GM19324 (cell line): Measurements from ENCODE around the gene NID2.

Experiments
- ATAC-seq: cut with Tn5 transposase; IDR thresholded peaks from one replicate; pipeline ENCODE4 v1.9.1; 2021; ENCODE audit warnings: mild to moderate bottlenecking, moderate library complexity; ENCODE audit not compliant: unreplicated experiment, low FRiP score

The NID2 gene, protein sequence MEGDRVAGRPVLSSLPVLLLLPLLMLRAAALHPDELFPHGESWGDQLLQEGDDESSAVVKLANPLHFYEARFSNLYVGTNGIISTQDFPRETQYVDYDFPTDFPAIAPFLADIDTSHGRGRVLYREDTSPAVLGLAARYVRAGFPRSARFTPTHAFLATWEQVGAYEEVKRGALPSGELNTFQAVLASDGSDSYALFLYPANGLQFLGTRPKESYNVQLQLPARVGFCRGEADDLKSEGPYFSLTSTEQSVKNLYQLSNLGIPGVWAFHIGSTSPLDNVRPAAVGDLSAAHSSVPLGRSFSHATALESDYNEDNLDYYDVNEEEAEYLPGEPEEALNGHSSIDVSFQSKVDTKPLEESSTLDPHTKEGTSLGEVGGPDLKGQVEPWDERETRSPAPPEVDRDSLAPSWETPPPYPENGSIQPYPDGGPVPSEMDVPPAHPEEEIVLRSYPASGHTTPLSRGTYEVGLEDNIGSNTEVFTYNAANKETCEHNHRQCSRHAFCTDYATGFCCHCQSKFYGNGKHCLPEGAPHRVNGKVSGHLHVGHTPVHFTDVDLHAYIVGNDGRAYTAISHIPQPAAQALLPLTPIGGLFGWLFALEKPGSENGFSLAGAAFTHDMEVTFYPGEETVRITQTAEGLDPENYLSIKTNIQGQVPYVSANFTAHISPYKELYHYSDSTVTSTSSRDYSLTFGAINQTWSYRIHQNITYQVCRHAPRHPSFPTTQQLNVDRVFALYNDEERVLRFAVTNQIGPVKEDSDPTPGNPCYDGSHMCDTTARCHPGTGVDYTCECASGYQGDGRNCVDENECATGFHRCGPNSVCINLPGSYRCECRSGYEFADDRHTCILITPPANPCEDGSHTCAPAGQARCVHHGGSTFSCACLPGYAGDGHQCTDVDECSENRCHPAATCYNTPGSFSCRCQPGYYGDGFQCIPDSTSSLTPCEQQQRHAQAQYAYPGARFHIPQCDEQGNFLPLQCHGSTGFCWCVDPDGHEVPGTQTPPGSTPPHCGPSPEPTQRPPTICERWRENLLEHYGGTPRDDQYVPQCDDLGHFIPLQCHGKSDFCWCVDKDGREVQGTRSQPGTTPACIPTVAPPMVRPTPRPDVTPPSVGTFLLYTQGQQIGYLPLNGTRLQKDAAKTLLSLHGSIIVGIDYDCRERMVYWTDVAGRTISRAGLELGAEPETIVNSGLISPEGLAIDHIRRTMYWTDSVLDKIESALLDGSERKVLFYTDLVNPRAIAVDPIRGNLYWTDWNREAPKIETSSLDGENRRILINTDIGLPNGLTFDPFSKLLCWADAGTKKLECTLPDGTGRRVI (N-terminal part only)

DNA sequence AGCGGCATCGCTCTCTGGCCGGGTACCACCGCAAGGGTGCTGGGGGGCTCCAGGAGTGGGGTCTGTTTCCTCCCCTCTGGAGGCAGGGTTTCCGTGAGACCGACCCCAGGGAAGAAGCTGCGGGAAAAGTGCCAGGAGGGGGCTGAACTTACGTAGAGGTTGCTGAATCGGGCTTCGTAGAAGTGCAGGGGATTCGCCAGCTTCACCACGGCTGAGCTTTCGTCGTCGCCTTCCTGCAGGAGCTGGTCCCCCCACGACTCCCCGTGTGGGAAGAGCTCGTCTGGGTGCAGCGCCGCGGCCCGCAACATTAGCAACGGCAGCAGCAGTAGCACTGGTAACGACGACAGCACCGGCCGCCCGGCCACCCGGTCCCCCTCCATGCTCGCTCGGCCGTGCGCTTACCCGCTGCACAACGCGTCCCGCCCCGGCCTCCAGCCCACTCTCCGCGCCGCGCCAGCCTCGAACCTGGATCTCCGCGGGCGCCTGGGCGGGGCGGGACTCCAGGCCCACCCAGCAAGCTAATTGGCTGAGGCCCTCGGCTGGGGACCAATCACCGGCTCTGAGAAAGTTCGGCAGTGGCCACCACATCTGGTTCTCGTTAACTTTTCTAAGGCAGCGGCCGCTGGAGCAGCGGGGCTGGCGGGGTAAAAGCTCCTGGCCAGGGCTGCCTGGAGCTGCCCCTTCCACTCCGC is at the start of gene NID2:
NID2 (minus strand) TSS at position 445 of the 692 bp plus-strand sequence; CDS start at position 380, 65 bp downstream.
- no peak for ATAC-seq

DNA sequence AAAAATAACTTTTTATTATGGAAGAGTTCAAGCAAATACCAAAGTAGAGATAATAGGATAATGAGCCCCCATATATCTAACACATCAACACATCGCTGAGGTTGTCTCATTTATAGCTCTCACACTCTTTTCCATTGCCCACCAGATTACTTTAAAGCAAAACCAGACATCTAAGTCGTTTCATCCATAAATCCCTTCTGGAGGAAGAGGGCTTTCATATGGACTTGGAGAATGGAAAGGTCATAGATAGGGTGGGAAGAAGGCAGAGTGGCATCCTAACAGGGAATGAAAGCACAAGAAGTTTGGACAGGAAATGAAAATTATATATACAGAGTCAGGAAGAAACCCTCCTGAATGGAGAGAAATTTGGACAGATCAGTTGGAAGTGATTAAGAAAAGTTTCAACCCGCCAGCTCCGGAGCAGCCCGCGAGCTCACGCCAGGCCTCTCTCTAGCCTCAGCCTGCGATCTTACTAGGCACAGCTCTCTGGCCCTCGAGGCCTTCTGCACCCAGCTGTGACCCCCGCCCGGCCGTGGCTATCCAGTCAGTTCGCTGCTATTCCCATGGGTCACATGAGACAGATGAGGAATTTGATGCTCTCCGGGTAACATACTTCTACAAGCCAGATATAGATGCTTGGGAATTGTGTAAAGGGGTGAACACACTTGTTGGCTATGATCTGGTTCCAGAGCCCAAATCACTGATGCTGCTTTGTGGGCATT is 48.4 kb upstream of the NID2 start:
- ATAC-seq, result no peak

DNA sequence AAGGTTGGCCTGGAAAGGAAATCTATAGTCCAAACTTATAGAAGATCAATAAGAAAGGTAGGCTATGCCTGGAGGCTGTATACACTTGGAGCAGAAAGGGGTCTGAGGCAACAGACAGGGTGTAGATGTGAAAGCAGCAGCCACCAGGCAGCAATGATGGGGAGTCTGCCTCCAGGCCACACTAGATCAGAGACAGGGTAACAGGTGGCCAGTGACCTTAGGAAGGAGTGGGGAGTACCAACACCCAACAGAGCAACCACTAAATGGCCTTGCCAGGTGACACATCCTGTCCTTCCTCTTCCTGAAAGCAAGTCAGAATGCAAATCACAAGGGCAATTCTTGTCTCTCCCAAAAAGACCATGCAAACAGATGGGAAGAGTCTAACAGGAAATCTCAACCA is 46.4 kb upstream of the NID2 start:
- no peak for ATAC-seq

DNA sequence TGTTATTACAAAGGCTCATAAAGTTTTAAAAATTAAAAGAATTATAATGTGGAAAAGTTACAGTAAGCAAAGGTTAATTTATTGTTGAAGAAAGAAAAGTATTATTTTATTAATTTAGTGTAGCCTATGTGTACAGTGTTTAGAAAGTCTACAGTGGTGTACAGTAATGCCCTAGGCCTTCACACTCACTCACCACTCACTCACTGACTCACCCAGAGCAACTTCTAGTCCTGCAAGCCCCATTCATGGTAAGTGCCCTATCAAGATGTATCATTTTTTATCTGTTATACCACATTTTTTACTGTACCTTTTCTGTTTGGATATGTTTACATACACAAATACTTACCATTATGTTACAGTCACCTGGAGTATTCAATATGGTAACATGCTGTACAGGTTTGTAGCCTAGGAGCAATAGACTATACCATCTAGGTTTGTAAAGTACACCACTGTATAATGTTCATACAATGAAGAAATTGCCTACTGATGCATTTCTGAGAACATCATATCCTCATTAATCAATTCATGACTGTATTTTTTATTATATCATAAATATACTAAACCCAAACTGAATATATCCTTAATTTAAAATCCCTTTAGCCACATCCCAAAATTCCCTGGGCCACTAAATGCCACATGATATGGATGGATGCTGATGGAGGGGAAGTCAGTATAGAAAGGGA is 43.6 kb upstream of the NID2 start:
- no peak for ATAC-seq

DNA sequence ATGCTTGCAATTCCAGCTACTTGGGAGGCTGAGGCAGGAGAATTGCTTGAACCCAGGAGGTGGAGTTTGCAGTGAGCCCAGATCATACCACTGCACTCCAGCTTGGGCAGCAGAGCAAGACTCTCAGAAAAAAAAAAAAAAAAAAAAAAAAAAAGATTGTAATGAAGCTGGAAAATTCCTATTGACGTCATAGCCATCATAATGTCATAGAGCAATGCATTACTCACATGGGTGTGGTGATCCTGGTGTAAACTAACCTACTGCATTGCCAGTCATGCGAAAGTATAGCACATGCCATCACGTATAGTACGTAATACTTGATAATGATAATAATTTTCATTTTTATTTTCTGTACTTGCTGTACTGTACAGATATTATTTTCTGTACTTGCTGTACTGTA is 42.7 kb upstream of the NID2 start:
- ATAC-seq, result no peak

DNA sequence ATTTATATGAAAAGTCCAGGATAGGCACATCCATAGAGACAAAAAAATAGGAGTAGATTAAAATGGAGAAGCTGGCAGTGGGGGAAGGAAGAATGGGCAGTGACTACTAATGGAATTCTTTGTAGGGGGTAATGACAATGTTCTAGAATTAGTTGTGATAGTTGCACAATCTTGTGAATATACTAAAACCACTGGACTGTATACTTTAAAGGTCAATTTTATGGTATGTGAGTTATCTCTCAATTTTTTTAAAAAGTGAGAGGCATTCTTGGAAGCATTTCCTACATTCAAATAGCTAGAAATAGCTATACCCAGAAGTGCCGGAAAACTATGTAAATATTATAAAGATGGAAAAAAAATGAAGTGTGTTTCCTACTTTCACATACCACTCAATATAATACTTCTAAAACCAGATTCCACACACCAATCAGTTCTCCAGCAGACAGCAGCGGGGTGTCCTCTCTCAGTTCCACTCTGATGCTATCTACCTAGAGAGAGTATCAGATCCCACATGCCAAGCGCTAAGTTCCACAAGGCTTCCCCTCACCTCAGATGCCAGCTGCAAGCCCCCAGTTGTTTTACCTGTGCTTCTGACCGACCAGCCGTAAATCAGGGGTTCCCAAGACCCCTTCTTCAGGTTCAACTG is 41.7 kb upstream of the NID2 start:
- ATAC-seq, result no peak

DNA sequence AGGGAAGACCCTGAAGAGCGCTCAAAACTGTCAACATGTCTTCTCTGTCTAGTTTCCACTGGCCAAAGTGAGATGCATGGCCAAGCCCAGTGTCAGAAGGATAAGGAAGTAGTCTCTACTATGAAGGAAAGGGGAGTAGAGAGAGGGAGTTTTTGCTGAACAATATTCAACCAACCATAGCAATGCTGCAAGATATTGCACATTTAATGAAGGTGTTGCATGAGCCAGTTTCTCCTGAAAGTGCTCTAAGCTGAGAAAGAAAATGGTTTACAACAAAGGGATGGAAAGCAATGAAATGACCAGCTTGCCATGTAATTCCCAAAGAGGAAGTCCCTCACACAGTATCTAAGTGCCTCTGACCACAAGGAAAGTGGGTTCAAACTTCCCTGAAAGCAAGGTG is 40.0 kb upstream of the NID2 start:
- no peak for ATAC-seq

DNA sequence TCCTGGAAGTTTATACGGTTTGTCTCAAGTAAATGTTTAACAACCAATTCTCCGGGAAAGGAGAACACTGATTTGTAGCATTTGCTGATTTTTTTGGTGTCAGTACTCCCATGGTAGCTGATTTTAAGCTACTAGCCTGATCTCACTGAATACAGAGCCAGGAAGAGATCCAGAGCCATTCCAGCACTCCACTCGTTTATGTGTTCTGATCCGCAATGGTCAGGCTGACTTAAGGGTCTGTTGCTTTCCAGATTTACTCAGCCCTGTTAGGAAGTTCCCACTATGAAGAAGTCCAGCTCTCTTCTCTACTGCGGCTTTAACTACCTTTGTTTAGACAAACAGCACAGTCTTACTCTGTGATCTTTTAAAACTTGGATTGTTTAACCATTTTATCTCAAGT is 38.0 kb upstream of the NID2 start:
- ATAC-seq, result no peak

DNA sequence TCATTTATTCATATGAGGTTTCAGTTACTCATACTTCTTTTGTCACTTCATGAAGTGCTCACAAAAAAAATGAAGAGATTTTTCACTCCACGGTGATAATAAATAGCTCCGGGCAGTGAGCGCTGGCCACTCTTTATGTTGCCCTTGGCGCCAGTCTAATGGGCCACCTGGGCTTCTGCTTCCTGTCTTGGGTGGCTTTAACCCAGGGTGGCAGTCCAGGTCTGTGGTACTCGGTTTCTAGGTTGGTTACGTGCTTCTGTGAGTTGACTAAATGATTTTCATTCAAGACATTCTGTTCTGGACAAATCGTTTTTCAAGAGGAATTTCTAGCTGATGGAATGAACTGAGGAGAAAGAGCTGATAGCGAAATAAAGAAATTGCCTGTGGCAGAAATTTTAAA is 34.6 kb upstream of the NID2 start:
- no peak for ATAC-seq

DNA sequence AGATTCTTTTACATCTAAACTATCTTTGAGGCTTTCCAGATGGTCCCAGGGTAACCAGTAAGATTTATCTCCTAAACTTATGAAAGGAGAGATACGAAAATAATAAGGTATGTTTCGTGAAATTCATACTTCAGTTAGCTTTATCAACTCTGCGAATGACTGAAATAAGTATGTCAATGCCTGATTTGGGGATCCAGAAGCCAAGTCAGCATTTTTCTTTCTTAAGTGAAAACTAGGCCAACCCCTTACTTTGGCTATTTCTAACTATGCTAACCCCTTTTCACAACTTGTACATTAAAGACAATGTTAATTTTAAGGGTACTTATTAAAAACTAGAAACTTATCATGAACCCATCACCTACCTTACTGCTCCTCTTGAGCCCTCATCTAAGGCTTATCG is 26.9 kb upstream of the NID2 start:
- no peak for ATAC-seq

DNA sequence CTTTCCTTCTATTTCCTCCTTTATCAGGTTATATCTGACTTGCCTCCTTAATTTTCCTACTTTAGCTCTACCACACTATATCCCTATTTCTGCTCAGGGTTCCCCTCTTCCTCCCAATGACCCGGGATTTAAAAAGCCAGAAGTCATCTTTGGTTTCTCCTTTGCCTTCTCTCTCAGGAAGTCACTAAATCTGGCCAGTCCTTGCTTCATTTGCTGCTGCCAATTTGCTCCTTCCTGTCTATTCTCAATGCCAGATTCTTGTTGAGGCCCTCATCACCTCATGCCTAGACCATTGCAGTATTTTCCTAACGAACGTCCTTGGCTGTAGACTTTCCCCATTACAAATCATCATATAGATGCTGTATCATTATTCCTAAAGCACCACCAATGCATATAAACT is 26.5 kb upstream of the NID2 start:
- ATAC-seq, result no peak

DNA sequence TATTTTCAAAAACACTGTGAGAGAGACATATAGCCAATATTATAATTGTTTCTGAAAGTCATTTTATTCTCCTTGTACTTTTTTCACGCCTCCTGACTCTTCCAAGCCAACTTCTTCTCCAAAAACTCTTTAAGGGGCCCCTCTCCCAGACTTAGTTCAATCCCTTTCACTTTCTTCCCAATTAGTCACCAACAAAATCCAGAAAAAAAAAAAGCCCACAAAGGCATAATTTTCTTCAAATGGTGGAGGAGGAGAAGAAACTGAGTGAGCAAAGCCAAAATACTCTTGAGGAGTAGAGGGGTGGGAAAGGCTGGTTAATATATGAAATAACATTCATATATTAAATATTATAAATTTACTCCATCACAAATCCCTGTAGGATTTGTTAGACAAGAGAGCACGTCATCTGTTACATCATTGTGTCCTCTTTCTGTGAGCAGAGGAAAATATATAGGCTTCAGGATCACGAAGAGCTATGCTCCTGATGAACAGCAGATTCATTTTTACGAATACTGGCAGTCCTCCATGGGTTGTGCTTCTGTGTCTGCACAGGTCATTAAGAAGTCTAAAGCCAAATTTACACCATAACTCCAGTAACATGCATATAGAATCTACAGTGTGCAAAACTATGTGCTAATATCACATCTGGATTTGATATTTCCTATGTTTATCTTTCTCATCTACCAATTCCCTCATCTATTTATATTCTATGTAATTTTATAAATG is 25.9 kb upstream of the NID2 start:
- ATAC-seq, result no peak

DNA sequence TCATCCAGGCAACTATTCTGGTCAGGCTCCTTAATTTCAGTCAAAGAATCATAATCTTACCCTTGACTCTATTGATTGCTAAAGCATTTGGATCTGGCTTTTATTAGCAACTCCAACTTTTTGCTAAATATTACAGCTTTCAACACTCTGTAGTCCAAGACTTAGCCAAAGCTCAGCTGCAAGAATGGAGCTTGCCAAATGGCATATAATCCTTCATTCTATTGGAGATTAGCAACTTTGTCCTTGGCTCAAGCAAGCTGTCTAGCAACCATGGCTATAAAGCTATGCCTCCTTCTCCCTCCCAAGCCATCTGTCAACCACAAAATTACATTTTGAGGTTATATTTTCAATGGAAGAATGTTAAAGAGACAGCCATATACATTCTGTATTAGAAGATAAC is 23.1 kb upstream of the NID2 start:
- no peak for ATAC-seq

DNA sequence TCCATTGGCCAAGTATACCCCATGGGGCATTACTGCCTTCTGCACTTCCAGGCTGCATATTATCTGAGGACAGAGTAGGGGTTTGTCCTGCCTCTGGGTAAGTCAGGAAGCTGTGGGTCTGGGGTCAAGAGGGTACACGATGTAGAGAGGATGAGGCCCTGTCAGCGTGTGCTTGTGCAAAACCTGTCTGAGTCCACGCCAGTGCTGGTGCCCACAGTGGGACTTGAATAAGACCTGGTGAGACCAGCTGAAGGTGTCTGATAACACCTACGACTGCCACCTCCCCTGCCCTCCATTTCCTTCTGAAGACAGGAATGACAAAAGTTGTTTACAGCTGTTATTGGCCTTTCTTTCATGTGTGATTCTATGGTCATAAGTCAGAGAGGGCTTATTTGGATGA is 22.1 kb upstream of the NID2 start:
- no peak for ATAC-seq

DNA sequence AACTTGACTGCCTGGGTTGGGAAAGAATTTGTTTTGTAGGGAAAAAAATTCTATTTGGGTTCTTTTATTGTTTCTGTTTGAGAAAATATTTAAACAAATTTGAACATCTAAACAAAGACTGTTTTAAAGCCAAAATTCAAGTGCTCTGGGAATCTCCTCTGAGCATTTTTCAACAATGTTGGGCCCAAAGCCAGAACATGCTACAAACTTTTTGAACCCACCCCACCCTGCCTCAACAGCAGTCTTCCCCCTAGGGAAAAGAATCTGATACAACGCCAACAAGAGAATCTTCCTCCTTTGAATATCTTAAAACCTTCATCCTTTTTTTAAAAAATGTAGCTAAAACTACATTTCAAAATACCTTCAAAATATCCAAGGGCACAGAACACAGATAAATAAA is 20.4 kb upstream of the NID2 start:
- ATAC-seq, result no peak

DNA sequence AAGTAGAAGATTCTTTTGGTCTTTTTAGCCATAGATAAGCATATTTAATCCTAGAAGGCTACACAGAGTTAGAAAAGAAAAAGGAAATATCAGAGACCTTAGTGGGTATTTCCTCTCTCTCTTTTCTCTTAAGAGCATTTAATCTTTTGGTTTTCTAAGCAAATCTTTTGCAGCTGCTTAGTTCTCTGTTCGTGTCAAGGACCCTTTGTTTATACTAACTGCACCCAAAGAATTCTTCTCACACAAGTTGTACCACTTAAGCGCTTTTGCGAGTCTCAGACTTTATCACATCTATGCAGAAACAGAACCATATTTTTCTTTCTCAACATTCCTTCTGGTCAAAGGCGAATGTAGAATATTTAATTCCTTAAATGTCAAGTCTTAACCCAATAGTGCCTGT is 17.9 kb upstream of the NID2 start:
- ATAC-seq, result no peak

DNA sequence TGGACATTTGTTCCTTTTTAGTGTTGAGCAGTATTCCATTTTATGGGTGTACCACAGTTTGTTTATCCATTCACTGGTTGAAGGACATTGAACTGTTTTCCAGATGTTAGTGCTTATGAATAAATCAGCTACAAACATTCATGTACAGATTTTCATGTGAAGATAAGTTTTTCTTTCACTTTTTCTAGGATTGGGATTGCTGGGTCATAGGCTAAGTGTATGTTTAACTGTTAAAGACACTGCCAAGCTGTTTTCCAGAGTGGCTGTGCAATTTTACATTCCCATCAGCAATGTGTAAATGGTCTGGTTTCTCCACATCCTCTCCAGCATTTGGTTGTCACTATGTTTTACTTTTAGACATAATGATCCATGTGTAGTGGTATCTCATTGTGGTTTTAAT is 14.0 kb upstream of the NID2 start:
- ATAC-seq, result no peak

DNA sequence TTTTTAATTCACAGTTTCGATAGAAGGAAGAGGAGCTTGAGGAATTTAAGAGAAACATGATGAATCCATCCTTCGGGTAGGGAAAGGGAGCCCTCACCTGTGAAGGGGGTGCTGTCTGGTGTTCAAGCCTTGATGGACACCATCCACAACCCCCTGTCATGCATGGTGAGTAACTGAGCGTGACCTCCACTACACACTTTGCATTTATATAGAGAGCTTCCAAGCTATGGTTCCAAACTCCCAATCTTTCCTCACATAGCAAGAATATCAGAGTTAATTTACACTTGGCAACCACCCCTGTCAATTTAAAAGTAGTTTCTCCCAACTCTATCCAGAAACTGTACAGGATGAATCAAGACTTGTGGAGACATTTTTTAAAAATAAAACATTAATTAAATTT is 13.1 kb upstream of the NID2 start:
- ATAC-seq, result no peak
